Measurements from ENCODE around the gene VIPR2.

- no peak for TF ChIP-seq CTCF (IDR thresholded peaks at IDR 0.05 in 8 of 11, conservative IDR thresholded peaks at IDR 0.05 in 3 of 11)
- no peak for TF ChIP-seq POLR2AphosphoS5 (IDR thresholded peaks at IDR 0.05)
These were observed 26.5 kb downstream of the VIPR2 start for GRCh38 chr7:159118197-159118595.
